Right lobe of liver (tissue), 6 donors: ENCODE data around the gene SCG2. TPM values are rescaled to one million over a fixed set of nuclear protein-coding genes. Genes with fewer than 3 reads are reported as not detected.

Source experiments
- ATAC-seq, 4 donors: fragments of 200-7000 bp; cut with Tn5 transposase; one replicate each; pipeline ENCODE4 v1.9.1; 2020; ENCODE audit warnings: mild to moderate bottlenecking in 4 of 4, moderate library complexity in 4 of 4
- DNase-seq, 3 donors: peaks; one replicate each; pipeline ENCODE4 v3.0.0-alpha.2; 2020
- H3K27ac ChIP-seq, 3 donors: fragments of 200-600 bp; one replicate each; pipeline ENCODE4 v1.8.0; 2022
- H3K27me3 ChIP-seq, 2 donors: fragments of 200-600 bp; one replicate each; pipeline ENCODE4 v1.8.0; 2022
- H3K36me3 ChIP-seq, 4 donors: fragments of 200-600 bp; sonication (generic) in 1 of 4; one replicate each; pipeline versions ENCODE4 v1.5.1 to v1.8.0; 2017 to 2022; ENCODE audit warnings: control low read depth in 1 of 4
- H3K4me1 ChIP-seq, 4 donors: fragments of 200-600 bp; sonication (generic) in 1 of 4; one replicate each; pipeline versions ENCODE4 v1.5.1 to v1.8.0; 2017 to 2022; ENCODE audit warnings: control low read depth in 1 of 4
- H3K4me3 ChIP-seq, 3 donors: fragments of 200-600 bp; one replicate each; pipeline ENCODE4 v1.8.0; 2022
- H3K9me3 ChIP-seq, 4 donors: fragments of 200-600 bp; sonication (generic) in 1 of 4; one replicate each; pipeline versions ENCODE4 v1.5.1 to v1.8.0; 2017 to 2022; ENCODE audit warnings: control low read depth in 1 of 4
- POLR2A ChIP-seq: fragments of 450-650 bp; IDR thresholded peaks from one replicate; pipeline ENCODE4 v1.6.1; 2017; ENCODE audit warnings: antibody characterized with exemption, mild to moderate bottlenecking
- WGBS: methylation state at CpG from one replicate; pipeline ENCODE4 v1.1.6; 2018; ENCODE audit warnings: low coverage, low lambda C conversion rate; ENCODE audit not compliant: insufficient coverage; ENCODE audit errors: missing lambda C conversion rate; 5-methylcytosine and 5-hydroxymethylcytosine counted together
- intact Hi-C, 2 donors: fragments of 100-400 bp; cut with DNase I; formaldehyde crosslinking; loops; one replicate each; pipeline versions ENCODE4 v1.11.2 to v1.14.1; 2022
- total RNA-seq, 6 experiments: library from RNA; depleted of rRNA in 2 of 6; stranded (reverse); fragments of >200 nt in 2 of 6; fragmentation: NEBNext Ultra II Directional in 3 of 6; extraction: Animal tissue kit (Norgen Biotek cat#: 25700) in 3 of 6; gene quantifications; one replicate each; pipeline versions ENCODE4 v1.1.0 to v1.2.4, GENCODE V29; 2016 to 2023
- TF ChIP-seq, protein P1 (sequence below), 4 donors: fragments of 200-600 bp in 3 of 4; fragments of 450-650 bp in 1 of 4; IDR thresholded peaks; one replicate each; pipeline versions ENCODE4 v1.5.1 to v1.8.0; 2016 to 2022; ENCODE audit warnings: antibody characterized with exemption in 4 of 4, mild to moderate bottlenecking in 2 of 4
- donor health status: DM: no; HTN: yes; CAD: no.
- donor health status: DM: no; HTN: no; CAD: no.
- donor health status: DM: no; HTN: no; CAD: no.
- donor health status: DM: no; HTN: yes; CAD: no.
- donor health status: DM: no; HTN: yes; CAD: no.

Gene SCG2
- total RNA-seq, 6 experiments from 2014 or later, result not detected

DNA sequence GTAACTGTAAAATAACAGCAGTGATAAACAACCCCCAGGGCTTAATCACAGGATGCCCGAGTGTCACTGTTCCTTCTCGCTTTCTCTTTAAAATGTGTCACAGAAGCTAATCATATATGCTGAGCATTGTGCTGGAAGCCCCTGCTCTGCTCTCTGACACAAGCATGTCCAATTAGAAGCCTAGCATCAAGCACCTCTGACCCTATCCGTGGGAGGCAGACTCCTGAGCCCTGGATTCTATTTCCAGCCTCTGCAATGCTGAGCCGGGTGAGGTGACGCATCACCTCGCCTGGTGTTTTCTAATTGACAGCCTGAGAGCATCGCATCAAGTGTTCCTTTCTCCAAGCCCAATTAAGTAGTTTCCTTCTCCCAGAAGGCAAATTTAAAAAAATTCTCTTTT, 19.7 kb upstream of the SCG2 start:
- ATAC-seq, result no peak
- no peaks in the 10 kb centered on the region for H3K9me3 ChIP-seq
- no peaks in the 10 kb centered on the region for H3K4me1 ChIP-seq
- WGBS, result 31% methylated on average over 6 of the region's 7 CpGs
- no peaks in the 10 kb centered on the region for H3K36me3 ChIP-seq
- TF ChIP-seq POLR2A, result no peak
- TF ChIP-seq, protein P1, sequence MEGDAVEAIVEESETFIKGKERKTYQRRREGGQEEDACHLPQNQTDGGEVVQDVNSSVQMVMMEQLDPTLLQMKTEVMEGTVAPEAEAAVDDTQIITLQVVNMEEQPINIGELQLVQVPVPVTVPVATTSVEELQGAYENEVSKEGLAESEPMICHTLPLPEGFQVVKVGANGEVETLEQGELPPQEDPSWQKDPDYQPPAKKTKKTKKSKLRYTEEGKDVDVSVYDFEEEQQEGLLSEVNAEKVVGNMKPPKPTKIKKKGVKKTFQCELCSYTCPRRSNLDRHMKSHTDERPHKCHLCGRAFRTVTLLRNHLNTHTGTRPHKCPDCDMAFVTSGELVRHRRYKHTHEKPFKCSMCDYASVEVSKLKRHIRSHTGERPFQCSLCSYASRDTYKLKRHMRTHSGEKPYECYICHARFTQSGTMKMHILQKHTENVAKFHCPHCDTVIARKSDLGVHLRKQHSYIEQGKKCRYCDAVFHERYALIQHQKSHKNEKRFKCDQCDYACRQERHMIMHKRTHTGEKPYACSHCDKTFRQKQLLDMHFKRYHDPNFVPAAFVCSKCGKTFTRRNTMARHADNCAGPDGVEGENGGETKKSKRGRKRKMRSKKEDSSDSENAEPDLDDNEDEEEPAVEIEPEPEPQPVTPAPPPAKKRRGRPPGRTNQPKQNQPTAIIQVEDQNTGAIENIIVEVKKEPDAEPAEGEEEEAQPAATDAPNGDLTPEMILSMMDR (IDR thresholded peaks at IDR 0.05), result no peak
- intact Hi-C loops, result no loop called here
- no peaks in the 10 kb centered on the region for H3K27me3 ChIP-seq
- H3K4me3 ChIP-seq, result no peak overlapping the region
- no peak overlapping the region for H3K27ac ChIP-seq
- no peak for DNase-seq

DNA sequence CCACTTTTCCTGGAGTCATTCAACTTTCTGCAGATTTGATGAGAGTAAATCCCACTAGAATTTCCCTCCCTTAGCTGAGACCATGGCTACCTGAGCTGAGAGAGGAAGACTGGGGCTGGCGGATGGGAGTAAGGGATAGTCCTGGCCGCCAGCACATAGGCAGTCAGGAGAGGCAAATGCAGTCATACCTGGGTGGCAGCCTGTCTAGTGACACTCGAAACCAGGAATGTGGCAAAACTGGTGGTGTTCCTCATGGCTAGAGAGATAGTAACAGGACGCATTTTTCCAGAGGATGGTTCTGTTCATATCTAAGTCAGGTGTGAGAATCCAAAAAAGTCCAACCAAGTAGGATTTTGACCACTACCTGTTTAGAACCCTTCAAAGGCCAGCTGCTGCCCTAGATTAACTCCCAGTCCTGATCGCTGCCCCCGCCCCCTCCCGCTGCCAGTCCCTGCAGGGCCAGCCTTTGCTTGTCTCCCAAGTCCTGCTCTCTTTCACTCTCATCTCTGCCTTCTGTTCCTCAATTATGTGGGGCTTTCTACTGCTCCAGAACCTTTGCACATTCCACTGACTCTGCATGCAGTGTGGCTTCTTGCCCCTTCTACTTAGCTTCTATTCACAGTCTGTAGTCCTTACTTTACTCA, 17.4 kb upstream of the SCG2 start:
- H3K27ac ChIP-seq, result no peak overlapping the region
- H3K4me1 ChIP-seq, result no peaks in the 10 kb centered on the region
- no peak for ATAC-seq
- no peak for TF ChIP-seq POLR2A
- TF ChIP-seq, protein P1 (IDR thresholded peaks at IDR 0.05), result no peak
- no peaks in the 10 kb centered on the region for H3K9me3 ChIP-seq
- H3K27me3 ChIP-seq, result no peaks in the 10 kb centered on the region
- no peak overlapping the region for H3K4me3 ChIP-seq
- no peaks in the 10 kb centered on the region for H3K36me3 ChIP-seq
- DNase-seq, result no peak
- whole genome bisulfite sequencing, result 38% methylated on average over 7 of the region's 7 CpGs
- intact Hi-C loops, result no loop called here

GRCh38 chr2:223618172-223619035, 16.2 kb upstream of the SCG2 start:
- no peak for ATAC-seq
- Histone ChIP-seq H3K9me3 (no peaks in the 10 kb centered on the region), H3K36me3 (no peaks in the 10 kb centered on the region), H3K4me3 (no peak overlapping the region), H3K27me3 (no peaks in the 10 kb centered on the region), H3K4me1 (no peaks in the 10 kb centered on the region), H3K27ac (no peak overlapping the region)
- intact Hi-C loops, result no loop called here
- DNase-seq, result no peak
- TF ChIP-seq POLR2A, result no peak
- TF ChIP-seq, protein P1 (IDR thresholded peaks at IDR 0.05), result no peak
- 9% methylated on average over 12 of the region's 13 CpGs for WGBS

GRCh38 chr2:223614534-223614933, 12.4 kb upstream of the SCG2 start:
- DNase-seq (no peak), ATAC-seq (no peak)
- H3K27ac ChIP-seq, result no peak overlapping the region
- WGBS, result 43% methylated on average over 1 of the region's 1 CpG
- H3K9me3 ChIP-seq, result no peaks in the 10 kb centered on the region
- no peak for TF ChIP-seq POLR2A
- TF ChIP-seq, protein P1 (IDR thresholded peaks at IDR 0.05), result no peak
- no peak overlapping the region for H3K4me3 ChIP-seq
- intact Hi-C loops, result no loop called here
- H3K36me3 ChIP-seq, result no peaks in the 10 kb centered on the region
- H3K4me1 ChIP-seq, result no peaks in the 10 kb centered on the region
- H3K27me3 ChIP-seq, result no peaks in the 10 kb centered on the region
